HG03095 (cell line): ENCODE data around the gene MSX1.
"Not testable (repeated sequence)": the region's sequence is repeated elsewhere in the genome, so short reads cannot be mapped to it uniquely, and the experiment has no call there.

Source experiments
- ATAC-seq: cut with Tn5 transposase; IDR thresholded peaks from one replicate; pipeline ENCODE4 v1.9.1; 2021; ENCODE audit warnings: moderate library complexity; ENCODE audit not compliant: unreplicated experiment

The MSX1 gene

DNA sequence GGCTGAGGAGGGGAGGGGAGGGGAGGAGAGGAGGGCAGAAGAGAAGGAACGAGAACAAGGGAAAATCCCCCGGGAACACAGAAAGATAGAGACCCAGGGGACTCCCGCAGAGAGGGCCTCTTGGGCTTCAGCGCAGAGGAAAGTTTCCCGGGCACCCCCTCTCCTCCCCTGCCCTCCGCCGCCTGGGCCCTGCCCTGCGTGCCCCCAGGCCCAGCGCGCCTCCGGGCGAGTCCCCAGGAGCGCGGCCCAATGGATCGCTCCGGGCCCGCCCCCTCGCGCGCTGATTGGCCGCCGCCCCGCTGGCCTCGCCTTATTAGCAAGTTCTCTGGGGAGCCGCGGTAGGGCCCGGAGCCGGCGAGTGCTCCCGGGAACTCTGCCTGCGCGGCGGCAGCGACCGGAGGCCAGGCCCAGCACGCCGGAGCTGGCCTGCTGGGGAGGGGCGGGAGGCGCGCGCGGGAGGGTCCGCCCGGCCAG, at the start of gene MSX1:
MSX1 (plus strand) TSS at position 341 of the 474 bp plus-strand sequence. CDS start 235 bp downstream, outside the sequence.
- ATAC-seq, result peak; percentile 94

DNA sequence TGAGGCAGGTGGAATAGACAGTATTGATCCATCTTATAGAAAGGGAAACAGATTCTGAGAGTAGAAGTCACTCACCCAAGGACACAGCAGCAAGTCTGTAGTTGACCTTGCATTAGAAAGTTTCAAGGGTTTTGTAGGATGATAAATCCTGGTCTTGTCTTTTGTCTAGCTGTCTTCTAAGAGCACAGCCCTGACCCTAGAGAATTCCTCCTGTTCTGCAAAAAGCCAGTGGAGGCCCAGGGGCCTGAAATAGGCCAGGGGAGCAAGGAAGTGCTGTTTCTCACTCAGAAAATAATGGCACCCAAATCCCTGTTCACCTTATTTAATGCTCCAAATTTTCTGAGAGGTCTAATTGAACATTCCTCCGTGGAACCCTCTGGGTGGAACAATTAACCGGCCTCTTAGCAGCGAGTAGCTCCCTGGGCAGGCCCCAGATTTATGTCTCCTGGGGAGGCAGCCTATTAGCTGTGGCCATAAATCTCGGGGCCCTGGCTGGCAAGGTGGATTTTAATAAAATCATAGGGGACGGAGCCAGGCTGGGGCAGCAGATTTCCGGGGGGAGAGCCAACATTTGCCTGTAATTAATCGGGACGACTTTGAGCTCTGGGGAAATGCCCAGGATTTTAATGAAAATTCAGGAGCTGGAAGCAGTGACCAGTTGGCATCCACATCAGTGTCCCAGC, 49.2 kb upstream of the MSX1 start:
- ATAC-seq, result no peak

- no peak for ATAC-seq
Measured at GRCh38 chr4:4810778-4811177, 48.7 kb upstream of the MSX1 start.

DNA sequence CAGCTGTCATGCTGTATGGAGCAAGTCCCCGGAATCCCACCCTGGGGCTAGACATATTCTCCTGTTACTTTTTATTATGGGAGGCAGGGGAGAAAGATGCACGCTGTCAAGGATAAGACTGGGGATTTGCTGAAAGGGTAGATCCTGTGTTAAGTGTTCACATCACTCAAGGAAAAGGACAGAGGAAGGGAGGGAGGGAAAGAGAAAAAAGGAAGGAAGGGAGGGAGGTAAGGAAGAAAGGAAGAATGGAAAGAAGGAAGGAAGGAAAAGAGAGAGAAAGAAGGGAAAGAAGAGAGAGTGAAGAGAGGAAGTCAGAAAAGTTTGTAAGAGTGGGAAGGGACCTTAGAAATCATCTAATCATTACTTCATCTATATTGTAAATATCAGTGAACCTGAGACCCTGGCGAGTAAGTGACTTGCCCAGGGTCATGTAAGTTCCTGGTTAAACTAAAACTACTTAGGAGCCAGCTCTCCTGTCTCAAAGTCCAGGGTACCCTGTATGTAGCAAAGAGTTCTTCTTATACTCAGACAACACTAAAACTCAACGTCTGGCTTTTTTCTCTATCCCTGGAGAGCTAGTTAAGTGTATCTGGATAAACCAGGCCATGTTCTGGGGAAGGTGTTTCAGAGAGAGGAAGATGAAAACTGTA, 47.2 kb upstream of the MSX1 start:
- no peak for ATAC-seq

DNA sequence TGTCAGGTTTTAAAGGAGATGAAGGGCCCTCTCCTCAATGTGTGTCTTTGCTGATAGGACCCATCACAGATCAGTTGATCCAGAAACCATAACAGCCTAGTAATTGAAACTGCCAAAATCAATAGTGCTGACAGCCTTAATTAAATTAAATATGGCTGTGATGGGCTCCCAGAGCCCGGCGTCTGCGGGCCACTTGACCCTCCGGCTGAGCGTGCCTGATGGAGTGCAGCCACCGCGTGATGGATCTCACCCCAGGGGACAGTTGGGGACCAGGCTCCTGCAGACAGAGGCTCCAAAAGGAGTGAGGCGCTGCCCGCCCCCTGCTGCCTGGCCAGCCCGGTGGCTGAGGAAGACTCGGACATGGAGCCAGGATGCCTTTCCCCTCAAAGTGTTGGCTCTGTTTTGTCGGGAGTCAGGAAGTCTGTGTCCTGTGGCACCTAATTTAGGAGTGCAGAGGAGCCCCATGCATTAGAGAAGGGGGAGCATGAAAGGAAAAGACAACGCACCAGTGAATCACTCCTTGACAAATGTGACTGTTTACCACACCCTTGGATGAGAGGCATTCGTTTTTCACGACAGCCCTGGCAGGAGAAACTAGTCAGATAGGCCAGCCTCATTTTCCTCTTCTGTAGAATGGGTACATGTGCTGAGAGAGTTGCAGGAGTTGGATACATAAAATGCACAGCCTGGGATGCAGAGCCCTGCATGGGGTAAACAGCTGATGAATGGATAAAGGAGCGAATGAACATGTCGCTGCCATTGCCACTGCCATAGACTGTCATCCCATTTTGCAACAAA, 40.9 kb upstream of the MSX1 start:
- no peak for ATAC-seq

GRCh38 chr4:4819213-4819606, 40.3 kb upstream of the MSX1 start:
- ATAC-seq, result no peak

DNA sequence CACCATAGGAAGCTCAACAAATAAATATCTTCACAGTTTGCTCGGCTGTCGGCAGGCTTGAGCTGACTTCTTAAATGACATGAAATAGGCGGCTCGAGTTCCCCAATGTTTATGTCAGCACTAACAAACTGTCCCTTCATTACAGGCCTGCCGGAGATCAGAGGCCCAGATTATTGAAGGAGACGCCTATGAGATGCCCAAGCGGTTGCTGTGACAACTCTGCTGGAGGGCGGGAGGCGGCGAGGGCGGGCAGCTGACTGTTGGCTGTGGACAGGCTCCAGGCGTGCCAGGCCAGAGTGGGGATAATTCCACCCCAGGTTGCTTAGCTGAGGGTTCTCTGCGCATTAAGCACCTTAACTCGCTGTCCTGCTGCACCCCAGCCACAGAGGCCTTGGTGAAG, 39.2 kb upstream of the MSX1 start:
- ATAC-seq, result no peak

- no peak for ATAC-seq
Measured at GRCh38 chr4:4820739-4821138, 38.7 kb upstream of the MSX1 start.

DNA sequence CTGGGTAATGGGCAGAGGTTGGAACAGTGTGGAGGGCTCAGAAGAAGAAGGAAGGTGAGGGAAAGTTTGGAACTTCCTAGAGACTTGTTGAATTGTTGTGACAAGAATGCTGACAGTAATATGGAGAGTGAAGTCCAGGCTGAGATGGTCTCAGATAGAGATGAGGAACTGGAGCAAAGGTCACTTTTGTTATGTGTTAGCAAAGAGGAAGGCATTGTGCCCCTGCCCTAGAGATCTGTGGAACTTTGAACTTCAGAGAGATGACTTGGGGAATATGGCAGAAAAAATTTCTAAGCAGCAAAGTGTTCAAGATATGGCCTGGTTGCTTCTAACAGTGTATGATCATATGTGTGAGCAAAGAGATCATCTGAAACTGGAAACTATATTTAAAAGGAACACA, 37.9 kb upstream of the MSX1 start:
- no peak for ATAC-seq

DNA sequence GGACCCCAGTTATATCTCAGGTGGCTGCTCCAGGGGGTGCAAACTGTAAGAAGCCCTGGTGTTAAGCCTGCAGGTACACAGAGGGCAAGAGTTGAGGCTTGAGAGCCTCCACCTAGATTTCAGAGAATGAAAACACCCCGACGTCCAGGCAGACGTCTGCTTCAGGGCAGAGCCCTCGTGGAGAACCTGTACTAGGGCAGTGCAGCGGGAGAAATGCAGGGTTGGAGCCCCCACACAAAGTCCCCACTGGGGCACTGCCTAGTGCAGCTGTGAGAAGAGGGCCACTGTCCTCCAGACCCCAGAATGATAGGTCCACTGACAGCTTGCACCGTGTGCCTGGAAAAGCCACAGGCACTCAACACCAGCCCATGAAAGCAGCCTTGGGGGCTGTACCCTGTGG, 37.2 kb upstream of the MSX1 start:
- ATAC-seq, result not testable (repeated sequence)

DNA sequence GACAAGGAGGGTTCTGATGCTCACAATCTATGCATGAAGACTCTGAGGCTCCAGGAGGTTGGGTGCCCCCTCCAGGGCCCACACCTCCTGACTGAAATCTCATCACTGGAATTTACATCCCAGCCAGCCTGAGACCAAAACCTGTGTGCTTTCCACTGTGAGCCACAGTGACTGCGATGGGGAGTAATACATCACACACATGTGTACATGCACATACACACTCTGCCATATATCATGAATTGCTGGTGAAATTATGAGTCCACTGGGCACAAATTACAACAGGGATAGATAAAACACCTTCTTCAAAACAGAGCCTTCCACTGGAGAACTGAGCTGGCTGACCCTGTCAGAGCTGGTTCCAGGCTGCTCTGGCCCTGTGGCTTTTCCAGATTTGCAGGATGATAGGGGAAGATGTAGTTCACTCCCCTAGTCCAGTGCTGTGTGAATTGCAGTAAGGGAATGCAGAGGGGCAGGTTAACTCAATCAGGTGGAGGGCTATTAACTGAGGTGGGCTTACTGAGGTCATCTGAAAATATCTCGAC, 35.8 kb upstream of the MSX1 start:
- no peak for ATAC-seq

- ATAC-seq, result no peak
Measured at GRCh38 chr4:4824232-4824631, 35.2 kb upstream of the MSX1 start.

- no peak for ATAC-seq
Measured at GRCh38 chr4:4825431-4825830, 34.0 kb upstream of the MSX1 start.

- no peak for ATAC-seq
Measured at GRCh38 chr4:4829837-4830236, 29.6 kb upstream of the MSX1 start.

- no peak for ATAC-seq
Measured at GRCh38 chr4:4831266-4831665, 28.2 kb upstream of the MSX1 start.

- ATAC-seq, result no peak
Measured at GRCh38 chr4:4831825-4832224, 27.6 kb upstream of the MSX1 start.

- no peak for ATAC-seq
Measured at GRCh38 chr4:4836044-4836443, 23.4 kb upstream of the MSX1 start.

GRCh38 chr4:4837316-4837715, 22.1 kb upstream of the MSX1 start:
- no peak for ATAC-seq

DNA sequence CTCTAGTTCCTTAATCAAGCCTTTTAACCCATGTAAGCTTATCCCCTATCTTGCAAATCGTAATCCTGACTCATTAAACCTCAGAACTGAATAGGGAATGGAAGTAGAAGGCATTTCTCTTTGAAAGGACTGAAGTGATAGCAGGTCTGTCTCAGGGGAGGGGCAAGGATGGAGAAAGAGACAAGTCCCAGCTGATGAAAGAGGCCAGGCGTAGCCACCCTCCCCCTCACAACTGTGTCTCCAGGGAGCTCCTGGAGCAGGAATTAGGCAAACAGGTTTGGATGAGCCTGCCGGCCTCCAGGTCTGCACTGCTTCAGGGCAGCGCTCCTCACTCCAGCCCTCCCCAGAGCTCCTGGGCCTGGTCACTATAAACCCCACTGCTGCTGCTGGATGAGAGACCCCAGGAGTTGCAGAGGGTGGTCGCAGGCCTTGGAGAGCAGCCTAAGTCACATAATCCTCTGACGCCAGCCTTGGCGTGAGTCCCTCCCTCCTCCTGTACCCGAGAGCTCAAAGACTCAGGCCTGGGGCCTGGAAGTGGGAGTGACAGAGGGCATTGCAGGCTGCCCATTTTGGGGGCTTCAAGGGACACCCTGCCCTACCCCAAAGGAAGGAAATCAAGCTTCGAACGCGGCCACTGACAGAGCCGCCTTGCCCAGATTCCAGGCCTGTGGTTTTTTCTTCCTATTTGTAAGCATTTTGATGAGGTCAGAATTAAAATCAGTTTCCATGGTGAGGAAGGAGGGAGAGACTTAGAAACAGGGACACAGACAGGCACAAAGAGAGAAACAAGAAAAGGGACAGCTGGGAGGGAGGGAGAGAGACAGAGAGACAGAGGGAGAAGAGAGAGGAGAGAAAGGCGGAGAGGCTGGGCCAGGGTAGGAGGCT, 21.2 kb upstream of the MSX1 start:
- no peak for ATAC-seq

- no peak for ATAC-seq
Measured at GRCh38 chr4:4838936-4839810, 20.3 kb upstream of the MSX1 start.
